MM.1S (cell line): ENCODE data around the gene SEPTIN11.

ENCODE experiments used
- EZH2 ChIP-seq: fragments of 300-600 bp; sonication (generic); optimal IDR thresholded peaks from 2 replicates; pipeline ENCODE3; 2017; ENCODE audit warnings: low read depth, mild to moderate bottlenecking, antibody characterized with exemption, low read length, mixed read lengths
- EZH2phosphoT487 ChIP-seq: fragments of 300-600 bp; sonication (generic); IDR thresholded peaks from 2 replicates; pipeline ENCODE4 v1.6.1; 2018; ENCODE audit warnings: antibody characterized with exemption, low read length
- TF ChIP-seq, protein P1 (sequence below): fragments of 300-600 bp; sonication (generic); IDR thresholded peaks from 2 replicates; pipeline ENCODE4 v1.5.1; 2016; ENCODE audit warnings: antibody characterized with exemption, low read length, mixed read lengths

DNA sequence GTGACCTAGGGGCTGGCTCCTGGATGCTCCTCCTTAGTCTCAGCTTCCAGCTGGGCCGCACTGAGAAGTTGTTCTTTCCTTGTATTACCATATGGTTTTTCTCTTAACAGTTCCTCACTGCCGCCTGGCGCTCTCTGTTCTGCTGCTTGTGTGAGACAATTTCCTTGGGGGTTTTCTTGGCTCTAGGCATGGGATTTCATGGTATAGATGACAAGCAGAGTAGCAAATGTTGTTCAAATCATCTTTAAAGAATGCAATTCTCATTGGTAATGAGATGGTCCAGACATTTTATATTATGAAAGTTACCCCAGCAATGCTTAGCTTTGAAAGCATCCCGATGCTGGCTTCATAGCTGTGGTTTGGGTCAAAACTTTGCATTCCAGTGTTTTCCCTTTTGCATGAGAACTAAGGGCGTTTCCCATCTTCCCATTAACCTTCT is 37.6 kb downstream of the SEPTIN11 start:
- TF ChIP-seq, protein P1, sequence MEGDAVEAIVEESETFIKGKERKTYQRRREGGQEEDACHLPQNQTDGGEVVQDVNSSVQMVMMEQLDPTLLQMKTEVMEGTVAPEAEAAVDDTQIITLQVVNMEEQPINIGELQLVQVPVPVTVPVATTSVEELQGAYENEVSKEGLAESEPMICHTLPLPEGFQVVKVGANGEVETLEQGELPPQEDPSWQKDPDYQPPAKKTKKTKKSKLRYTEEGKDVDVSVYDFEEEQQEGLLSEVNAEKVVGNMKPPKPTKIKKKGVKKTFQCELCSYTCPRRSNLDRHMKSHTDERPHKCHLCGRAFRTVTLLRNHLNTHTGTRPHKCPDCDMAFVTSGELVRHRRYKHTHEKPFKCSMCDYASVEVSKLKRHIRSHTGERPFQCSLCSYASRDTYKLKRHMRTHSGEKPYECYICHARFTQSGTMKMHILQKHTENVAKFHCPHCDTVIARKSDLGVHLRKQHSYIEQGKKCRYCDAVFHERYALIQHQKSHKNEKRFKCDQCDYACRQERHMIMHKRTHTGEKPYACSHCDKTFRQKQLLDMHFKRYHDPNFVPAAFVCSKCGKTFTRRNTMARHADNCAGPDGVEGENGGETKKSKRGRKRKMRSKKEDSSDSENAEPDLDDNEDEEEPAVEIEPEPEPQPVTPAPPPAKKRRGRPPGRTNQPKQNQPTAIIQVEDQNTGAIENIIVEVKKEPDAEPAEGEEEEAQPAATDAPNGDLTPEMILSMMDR = no peak
- TF ChIP-seq EZH2phosphoT487 = no peak
- TF ChIP-seq EZH2 = no peak
